GM23338 (cell line): ENCODE results near the gene PANK1. TPM values are rescaled to one million over a fixed set of nuclear protein-coding genes. Genes with fewer than 3 reads are reported as not detected.

ENCODE experiments used
- ATAC-seq: fragments of 200-7000 bp; cut with Tn5 transposase; 3 replicates; pipeline ENCODE4 v1.9.1; 2020
- DNase-seq: peaks from one replicate; pipeline ENCODE4 v3.0.0-alpha.2; 2015; ENCODE audit warnings: low spot score
- H2AFZ ChIP-seq: fragments of 200-600 bp; sonication (generic); 2 replicates; pipeline ENCODE4 v1.8.0; 2016; ENCODE audit warnings: antibody characterized with exemption, mild to moderate bottlenecking, moderate library complexity
- H3F3A ChIP-seq: fragments of 200-600 bp; sonication (generic); replicated peaks from 2 replicates; pipeline ENCODE4 v1.8.0; 2017; ENCODE audit warnings: antibody characterized with exemption, mixed run types, low read depth
- H3K27ac ChIP-seq: fragments of 200-600 bp; sonication (generic); 2 replicates; pipeline ENCODE4 v1.6.1; 2016; ENCODE audit warnings: low read depth
- H3K27me3 ChIP-seq: fragments of 200-600 bp; sonication (generic); 2 replicates; pipeline ENCODE4 v1.8.0; 2016; ENCODE audit warnings: mild to moderate bottlenecking, mixed run types, moderate library complexity; ENCODE audit not compliant: insufficient read depth
- H3K36me3 ChIP-seq: fragments of 200-600 bp; sonication (generic); 2 replicates; pipeline ENCODE4 v1.8.0; 2016; ENCODE audit warnings: mild to moderate bottlenecking; ENCODE audit not compliant: insufficient read depth
- H3K4me1 ChIP-seq: fragments of 200-600 bp; sonication (generic); 2 replicates; pipeline ENCODE4 v1.8.0; 2016; ENCODE audit warnings: mild to moderate bottlenecking, moderate library complexity; ENCODE audit not compliant: insufficient read depth
- H3K4me2 ChIP-seq: fragments of 200-600 bp; sonication (generic); 2 replicates; pipeline ENCODE4 v1.7.1; 2017; ENCODE audit warnings: mixed run types
- H3K4me3 ChIP-seq: fragments of 200-600 bp; sonication (generic); 2 replicates; pipeline ENCODE4 v1.6.1; 2016; ENCODE audit warnings: mixed run types
- H3K79me2 ChIP-seq: fragments of 200-600 bp; sonication (generic); replicated peaks from 2 replicates; pipeline ENCODE4 v1.8.0; 2017; ENCODE audit warnings: mild to moderate bottlenecking; ENCODE audit not compliant: insufficient read depth
- H3K9me2 ChIP-seq: fragments of 200-600 bp; sonication (generic); 2 replicates; pipeline ENCODE4 v1.8.0; 2017; ENCODE audit not compliant: insufficient read depth
- H4K20me1 ChIP-seq: fragments of 200-600 bp; sonication (generic); replicated peaks from 2 replicates; pipeline ENCODE4 v1.8.0; 2017; ENCODE audit warnings: mild to moderate bottlenecking; ENCODE audit not compliant: insufficient read depth
- H3K27ac Mint-ChIP-seq: 2 replicates; pipeline ENCODE4 v1.8.0; 2020; ENCODE audit warnings: inconsistent platforms, mild to moderate bottlenecking, moderate library complexity, mixed read lengths
- H3K27me3 Mint-ChIP-seq: 3 replicates; pipeline ENCODE4 v1.8.0; 2022; ENCODE audit warnings: low read depth, mild to moderate bottlenecking, moderate library complexity, mixed read lengths, inconsistent platforms; ENCODE audit not compliant: insufficient read depth, poor library complexity
- H3K36me3 Mint-ChIP-seq: 3 replicates; pipeline ENCODE4 v1.8.0; 2021; ENCODE audit warnings: low read depth, mild to moderate bottlenecking, inconsistent platforms, moderate library complexity, mixed read lengths
- H3K4me1 Mint-ChIP-seq: 3 replicates; pipeline ENCODE4 v1.8.0; 2020; ENCODE audit warnings: mild to moderate bottlenecking, inconsistent platforms, mixed read lengths
- H3K4me3 Mint-ChIP-seq: 3 replicates; pipeline ENCODE4 v1.8.0; 2021; ENCODE audit warnings: moderate library complexity, mild to moderate bottlenecking, inconsistent platforms, mixed read lengths
- H3K9me3 Mint-ChIP-seq: 3 replicates; pipeline ENCODE4 v1.8.0; 2020; ENCODE audit warnings: moderate library complexity, mild to moderate bottlenecking, inconsistent platforms, mixed read lengths
- CREB1 ChIP-seq: fragments of 250-450 bp; sonication (Bioruptor Pico); IDR thresholded peaks from 2 replicates; pipeline ENCODE4 v1.5.0; 2020; ENCODE audit warnings: low read depth, mild to moderate bottlenecking, moderate library complexity
- CTCF ChIP-seq, 2 experiments: fragments of 200-600 bp in 1 of 2; sonication (generic) in 1 of 2; conservative IDR thresholded peaks; 2 replicates each; pipeline versions ENCODE4 v1.5.1 to v1.6.1; 2016 to 2017; ENCODE audit warnings: antibody characterized with exemption in 2 of 2, low read depth in 2 of 2, mild to moderate bottlenecking in 2 of 2, moderate library complexity in 1 of 2
- EZH2 ChIP-seq: fragments of 200-600 bp; sonication (generic); IDR thresholded peaks from one replicate; pipeline ENCODE4 v1.8.0; 2017; ENCODE audit warnings: antibody characterized with exemption, mild to moderate bottlenecking, low read depth; ENCODE audit not compliant: unreplicated experiment
- EZH2phosphoT487 ChIP-seq: fragments of 200-600 bp; sonication (generic); IDR thresholded peaks from one replicate; pipeline ENCODE4 v1.8.1; 2018; ENCODE audit warnings: antibody characterized with exemption; ENCODE audit not compliant: unreplicated experiment
- JUNB ChIP-seq: IDR thresholded peaks from one replicate; pipeline ENCODE4 v1.6.1; 2016; ENCODE audit warnings: antibody characterized with exemption; ENCODE audit not compliant: unreplicated experiment
- NANOG ChIP-seq: IDR thresholded peaks from 2 replicates; pipeline ENCODE4 v1.6.1; 2016; ENCODE audit warnings: antibody characterized with exemption, borderline replicate concordance
- POLR2AphosphoS5 ChIP-seq: IDR thresholded peaks from 2 replicates; pipeline ENCODE4 v1.6.1; 2016; ENCODE audit warnings: antibody characterized with exemption, low read depth
- REST ChIP-seq: IDR thresholded peaks from one replicate; pipeline ENCODE4 v1.6.1; 2018; ENCODE audit warnings: antibody characterized with exemption; ENCODE audit not compliant: unreplicated experiment
- STAT1 ChIP-seq: IDR thresholded peaks from one replicate; pipeline ENCODE4 v1.6.1; 2016; ENCODE audit warnings: antibody characterized with exemption; ENCODE audit not compliant: unreplicated experiment
- ZNF114 ChIP-seq: fragments of 250-450 bp; sonication (Bioruptor Pico); IDR thresholded peaks from 2 replicates; pipeline ENCODE4 v1.5.0; 2020; ENCODE audit warnings: mild to moderate bottlenecking, moderate library complexity
- ZNF331 ChIP-seq: fragments of 250-450 bp; sonication (Bioruptor Pico); IDR thresholded peaks from 2 replicates; pipeline ENCODE4 v1.5.0; 2020; ENCODE audit warnings: low read depth, mild to moderate bottlenecking, moderate library complexity
- ZNF462 ChIP-seq: fragments of 250-450 bp; sonication (Bioruptor Pico); IDR thresholded peaks from 2 replicates; pipeline ENCODE4 v1.5.0; 2020; ENCODE audit warnings: mild to moderate bottlenecking, moderate library complexity
- polyA plus RNA-seq: library from polyadenylated mRNA; unstranded; fragments of >200 nt; fragmentation: Nextera tagmentation; extraction: Ambion mirVana; gene quantifications from 2 replicates; pipeline ENCODE4 v1.2.1, GENCODE V29; 2016
- total RNA-seq: library from RNA; depleted of rRNA; stranded (reverse); fragments of >200 nt; shearing (Covaris generic); gene quantifications from 2 replicates; pipeline ENCODE4 v1.2.3, GENCODE V29; 2014
- TF ChIP-seq, protein P1 (sequence below): IDR thresholded peaks from 2 replicates; pipeline ENCODE4 v1.6.1; 2016; ENCODE audit warnings: antibody characterized with exemption

The PANK1 gene
- total and polyA plus RNA-seq, 2 experiments from 2014 or later, result 15.2 to 44.7 TPM

- Histone ChIP-seq H3K27ac (no peak overlapping the region), H3F3A (no peaks in the 10 kb centered on the region), H3K4me2 (no peak overlapping the region), H3K4me1 (0 out of 2 replicates have a peak, but pooled peaks cover 11% of the 10 kb centered on the region), H4K20me1 (no peaks in the 10 kb centered on the region), H2AFZ (no peak overlapping the region), H3K9me2 (no peaks in the 10 kb centered on the region), H3K36me3 (no peaks in the 10 kb centered on the region), H3K27me3 (no peaks in the 10 kb centered on the region), H3K79me2 (no peaks in the 10 kb centered on the region), H3K4me3 (no peak overlapping the region)
- Mint-ChIP-seq H3K27ac (no peak overlapping the region), H3K36me3 (no peaks in the 10 kb centered on the region), H3K9me3 (no peaks in the 10 kb centered on the region), H3K27me3 (no peaks in the 10 kb centered on the region), H3K4me3 (no peak overlapping the region), H3K4me1 (peaks cover 8% of the 10 kb centered on the region)
- no peak for TF ChIP-seq CTCF (conservative IDR thresholded peaks at IDR 0.05; ENCODE audit: low read depth in 2 of 2)
- no peak for TF ChIP-seq CREB1
- no peak for TF ChIP-seq EZH2phosphoT487
- TF ChIP-seq ZNF114 (CRISPR knock-in tag), result no peak
- TF ChIP-seq POLR2AphosphoS5, result no peak
- no peak for TF ChIP-seq STAT1
- TF ChIP-seq ZNF331 (CRISPR knock-in tag), result no peak
- TF ChIP-seq NANOG, result no peak
- no peak for TF ChIP-seq EZH2
- TF ChIP-seq, protein P1, sequence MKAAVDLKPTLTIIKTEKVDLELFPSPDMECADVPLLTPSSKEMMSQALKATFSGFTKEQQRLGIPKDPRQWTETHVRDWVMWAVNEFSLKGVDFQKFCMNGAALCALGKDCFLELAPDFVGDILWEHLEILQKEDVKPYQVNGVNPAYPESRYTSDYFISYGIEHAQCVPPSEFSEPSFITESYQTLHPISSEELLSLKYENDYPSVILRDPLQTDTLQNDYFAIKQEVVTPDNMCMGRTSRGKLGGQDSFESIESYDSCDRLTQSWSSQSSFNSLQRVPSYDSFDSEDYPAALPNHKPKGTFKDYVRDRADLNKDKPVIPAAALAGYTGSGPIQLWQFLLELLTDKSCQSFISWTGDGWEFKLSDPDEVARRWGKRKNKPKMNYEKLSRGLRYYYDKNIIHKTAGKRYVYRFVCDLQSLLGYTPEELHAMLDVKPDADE, result no peak
- TF ChIP-seq JUNB, result no peak
- no peak for TF ChIP-seq REST
- TF ChIP-seq ZNF462 (CRISPR knock-in tag), result no peak
- ATAC-seq (no peak), DNase-seq (no peak)
Observed at GRCh38 chr10:89669985-89670384, 24.9 kb upstream of the PANK1 start.
